B cell (primary cell): ENCODE results near the gene ELAC1.

Experiments used
- EZH2 ChIP-seq: IDR thresholded peaks from 2 replicates; pipeline ENCODE4 v1.6.1; 2012; ENCODE audit warnings: borderline replicate concordance, low read depth, mild to moderate bottlenecking, moderate library complexity, low read length; ENCODE audit not compliant: insufficient read depth, poor library complexity, severe bottlenecking
- TF ChIP-seq, protein P1 (sequence below): fragments of 200-600 bp; IDR thresholded peaks from one replicate; pipeline ENCODE4 v1.8.0; 2022; ENCODE audit warnings: antibody characterized with exemption, mild to moderate bottlenecking

DNA sequence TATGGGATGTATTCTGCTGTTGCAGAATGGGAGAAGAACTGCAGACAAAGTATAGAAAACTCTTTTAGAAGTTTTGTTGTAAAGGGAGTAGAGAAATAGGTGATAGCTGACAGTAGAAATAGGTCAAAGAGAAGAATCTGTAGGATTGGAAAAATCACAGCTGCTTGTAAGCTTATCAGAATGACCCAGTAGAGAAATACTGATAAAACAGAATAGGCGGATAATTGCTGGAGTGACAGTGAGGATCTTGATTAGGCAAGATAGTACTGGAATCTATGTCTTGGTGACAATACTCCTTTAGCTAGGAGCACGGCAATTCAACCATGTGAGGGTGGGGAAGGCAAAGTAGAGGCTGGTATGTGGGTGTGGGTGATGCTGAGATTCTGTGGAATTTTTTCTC lies 57.7 kb downstream of the ELAC1 start:
- TF ChIP-seq, protein P1, sequence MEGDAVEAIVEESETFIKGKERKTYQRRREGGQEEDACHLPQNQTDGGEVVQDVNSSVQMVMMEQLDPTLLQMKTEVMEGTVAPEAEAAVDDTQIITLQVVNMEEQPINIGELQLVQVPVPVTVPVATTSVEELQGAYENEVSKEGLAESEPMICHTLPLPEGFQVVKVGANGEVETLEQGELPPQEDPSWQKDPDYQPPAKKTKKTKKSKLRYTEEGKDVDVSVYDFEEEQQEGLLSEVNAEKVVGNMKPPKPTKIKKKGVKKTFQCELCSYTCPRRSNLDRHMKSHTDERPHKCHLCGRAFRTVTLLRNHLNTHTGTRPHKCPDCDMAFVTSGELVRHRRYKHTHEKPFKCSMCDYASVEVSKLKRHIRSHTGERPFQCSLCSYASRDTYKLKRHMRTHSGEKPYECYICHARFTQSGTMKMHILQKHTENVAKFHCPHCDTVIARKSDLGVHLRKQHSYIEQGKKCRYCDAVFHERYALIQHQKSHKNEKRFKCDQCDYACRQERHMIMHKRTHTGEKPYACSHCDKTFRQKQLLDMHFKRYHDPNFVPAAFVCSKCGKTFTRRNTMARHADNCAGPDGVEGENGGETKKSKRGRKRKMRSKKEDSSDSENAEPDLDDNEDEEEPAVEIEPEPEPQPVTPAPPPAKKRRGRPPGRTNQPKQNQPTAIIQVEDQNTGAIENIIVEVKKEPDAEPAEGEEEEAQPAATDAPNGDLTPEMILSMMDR, result no peak
- no peak for TF ChIP-seq EZH2
